AG09309 (cell line): ENCODE data around the gene ANKRD1.

Source experiments
- DNase-seq: peaks from one replicate; pipeline ENCODE4 v3.0.0-alpha.2; 2010; ENCODE audit warnings: low read depth
- H3K4me3 ChIP-seq: 2 replicates; pipeline ENCODE4 v1.5.1; 2011; ENCODE audit warnings: mild to moderate bottlenecking, low read depth, low read length, moderate library complexity; ENCODE audit not compliant: control insufficient read depth
- TF ChIP-seq, protein P1 (sequence below): IDR thresholded peaks from 2 replicates; pipeline ENCODE4 v1.5.1; 2011; ENCODE audit warnings: mild to moderate bottlenecking, low read depth, low read length, inconsistent platforms; ENCODE audit not compliant: insufficient read depth, control insufficient read depth; ENCODE audit errors: missing control alignments

Gene ANKRD1

DNA sequence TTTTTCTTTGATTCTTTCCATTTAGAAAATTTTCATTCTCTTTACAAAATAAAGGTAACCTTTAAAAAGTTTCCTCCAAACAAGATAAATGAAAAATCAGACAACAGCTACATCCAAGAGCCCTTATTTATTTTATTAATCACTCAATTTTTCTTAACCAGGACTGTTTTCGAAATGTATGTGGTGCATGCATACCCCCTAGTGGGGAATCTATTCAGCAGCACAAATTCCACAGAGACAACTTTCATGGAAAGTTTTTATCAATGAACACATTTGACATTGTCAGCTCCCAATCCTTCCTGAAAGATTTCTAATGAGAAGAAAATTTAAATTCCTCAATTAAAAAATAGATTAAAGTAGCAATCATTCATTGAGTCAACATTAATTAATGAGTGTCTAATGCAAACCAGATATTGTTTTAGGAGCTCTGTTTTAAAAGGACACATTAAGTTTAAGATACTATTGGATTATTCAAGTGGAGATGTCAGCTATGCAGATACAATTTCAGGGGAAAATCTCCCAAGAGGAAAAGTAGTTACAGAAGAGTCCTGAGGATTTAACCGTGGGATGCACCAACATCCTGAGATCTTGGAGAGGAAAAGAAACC lies 57.9 kb downstream of the ANKRD1 start:
- DNase-seq, result no peak
- TF ChIP-seq, protein P1, sequence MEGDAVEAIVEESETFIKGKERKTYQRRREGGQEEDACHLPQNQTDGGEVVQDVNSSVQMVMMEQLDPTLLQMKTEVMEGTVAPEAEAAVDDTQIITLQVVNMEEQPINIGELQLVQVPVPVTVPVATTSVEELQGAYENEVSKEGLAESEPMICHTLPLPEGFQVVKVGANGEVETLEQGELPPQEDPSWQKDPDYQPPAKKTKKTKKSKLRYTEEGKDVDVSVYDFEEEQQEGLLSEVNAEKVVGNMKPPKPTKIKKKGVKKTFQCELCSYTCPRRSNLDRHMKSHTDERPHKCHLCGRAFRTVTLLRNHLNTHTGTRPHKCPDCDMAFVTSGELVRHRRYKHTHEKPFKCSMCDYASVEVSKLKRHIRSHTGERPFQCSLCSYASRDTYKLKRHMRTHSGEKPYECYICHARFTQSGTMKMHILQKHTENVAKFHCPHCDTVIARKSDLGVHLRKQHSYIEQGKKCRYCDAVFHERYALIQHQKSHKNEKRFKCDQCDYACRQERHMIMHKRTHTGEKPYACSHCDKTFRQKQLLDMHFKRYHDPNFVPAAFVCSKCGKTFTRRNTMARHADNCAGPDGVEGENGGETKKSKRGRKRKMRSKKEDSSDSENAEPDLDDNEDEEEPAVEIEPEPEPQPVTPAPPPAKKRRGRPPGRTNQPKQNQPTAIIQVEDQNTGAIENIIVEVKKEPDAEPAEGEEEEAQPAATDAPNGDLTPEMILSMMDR, result peak; percentile 77

More for the DNA sequence above, 57.9 kb downstream of the ANKRD1 start:
- H3K4me3 ChIP-seq, result no peak overlapping the region
